GM18505 (cell line): ENCODE measurements around the gene ULK4.
A peak's percentile ranks its signal among the peaks of the same experiment; 100 is the strongest.

Source experiments
- ATAC-seq: cut with Tn5 transposase; IDR thresholded peaks from one replicate; pipeline ENCODE4 v1.9.1; 2021; ENCODE audit not compliant: unreplicated experiment
- POLR2A ChIP-seq: IDR thresholded peaks from 4 replicates; pipeline ENCODE4 v1.6.1; 2011; ENCODE audit warnings: borderline replicate concordance; ENCODE audit not compliant: insufficient read depth, insufficient read length; ENCODE audit errors: extremely low read depth

Gene ULK4

DNA sequence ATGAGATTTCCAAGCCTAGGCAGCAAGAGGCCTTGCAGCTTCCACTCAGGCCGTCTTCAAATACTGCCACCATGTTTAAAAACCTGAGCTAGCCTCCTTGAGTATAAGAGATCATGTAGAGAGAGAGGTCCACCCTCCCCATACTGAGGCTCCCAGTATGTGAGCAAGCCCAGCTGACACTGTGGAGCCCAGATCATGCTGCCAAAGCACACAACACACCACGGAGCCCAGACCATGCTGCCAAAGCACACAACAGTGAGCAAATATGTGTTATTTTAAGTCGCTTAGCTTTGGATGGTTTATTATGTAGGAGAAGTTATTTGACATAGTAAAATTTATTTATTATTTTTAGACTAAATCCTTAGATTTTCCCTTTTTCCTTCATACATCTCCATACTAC, 428.9 kb downstream of the ULK4 start:
- ATAC-seq, result no peak
- TF ChIP-seq POLR2A, result no peak

DNA sequence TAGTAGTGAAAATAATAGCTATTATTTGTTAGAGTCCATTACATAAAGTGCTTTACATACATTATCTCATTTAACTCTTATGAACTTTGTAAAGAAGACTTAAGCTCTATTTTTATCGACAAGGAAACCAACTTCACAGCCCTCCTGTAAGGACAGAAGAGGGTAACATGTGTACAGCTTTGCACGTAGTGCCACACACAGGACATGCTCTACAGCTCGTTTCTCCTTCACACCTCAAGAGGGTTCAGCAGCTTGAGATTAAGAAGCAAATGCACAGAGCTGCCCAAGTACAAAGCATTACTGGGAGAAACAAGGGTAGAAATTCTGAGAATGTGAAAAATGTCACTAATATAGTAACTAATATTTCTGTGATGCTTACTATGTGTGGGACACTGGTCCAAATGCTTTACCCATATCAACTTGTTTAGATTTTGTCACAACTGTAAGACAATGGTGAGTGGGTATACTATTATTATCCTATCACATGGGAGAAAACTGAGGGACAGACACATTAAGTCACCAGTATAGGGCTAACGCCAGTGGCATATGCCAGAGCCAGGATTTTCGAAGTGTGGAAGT, 434.8 kb downstream of the ULK4 start:
- TF ChIP-seq POLR2A, result no peak
- ATAC-seq, result no peak

DNA sequence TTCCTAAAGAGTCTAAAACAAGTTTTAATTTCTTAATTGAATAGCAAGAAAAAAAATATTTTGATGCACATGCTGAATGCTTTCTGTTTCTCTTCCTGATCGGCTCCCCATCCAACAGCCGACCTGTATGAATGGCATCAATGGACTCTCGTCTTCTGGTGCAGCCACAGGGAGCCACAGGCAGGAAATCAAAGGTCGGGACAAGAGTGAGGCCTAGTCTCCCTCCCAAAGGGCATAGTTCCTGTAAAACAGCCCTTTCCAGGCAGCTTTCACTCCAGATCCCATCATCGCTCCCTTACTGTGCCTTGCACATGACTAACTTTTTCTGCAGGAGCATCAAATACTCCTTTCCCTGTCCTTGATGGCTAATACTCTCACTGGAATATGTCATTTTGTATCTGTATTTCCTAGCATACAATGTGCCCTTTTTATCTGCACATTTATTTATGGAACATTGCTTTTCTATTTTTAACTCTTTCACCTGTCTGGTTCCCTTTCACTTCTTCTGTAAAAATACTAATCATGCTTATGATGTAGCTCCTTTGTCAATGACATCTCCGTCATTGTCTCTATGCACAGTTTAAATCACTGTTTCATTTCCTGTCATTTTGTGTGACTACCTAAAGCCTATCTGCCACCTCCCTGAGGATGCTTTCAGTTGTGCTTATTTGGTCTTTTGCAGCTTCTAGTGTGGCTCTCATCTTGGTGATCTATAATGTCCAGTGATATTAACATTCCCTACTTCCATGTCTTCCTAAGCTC, 436.4 kb downstream of the ULK4 start:
- no peak for TF ChIP-seq POLR2A
- peak; percentile 52 for ATAC-seq

DNA sequence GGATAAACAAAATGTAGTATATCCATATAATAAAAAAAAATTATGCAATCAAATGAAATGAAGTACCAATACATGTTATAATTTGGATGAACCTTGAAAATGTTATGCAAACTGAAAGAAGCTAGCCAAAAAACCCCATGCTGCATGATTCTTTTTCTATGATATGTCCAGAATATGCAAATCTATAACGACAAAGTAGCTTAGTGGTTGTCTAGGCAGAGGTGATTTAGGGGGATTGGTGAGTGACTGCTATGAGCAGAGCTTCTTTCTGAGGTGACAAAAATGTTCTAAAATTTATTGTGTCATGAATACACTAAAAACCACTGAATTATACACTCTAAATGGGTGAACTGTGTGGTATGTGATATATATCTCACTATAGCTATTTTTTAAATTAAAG, 438.0 kb downstream of the ULK4 start:
- no peak for TF ChIP-seq POLR2A
- no peak for ATAC-seq

DNA sequence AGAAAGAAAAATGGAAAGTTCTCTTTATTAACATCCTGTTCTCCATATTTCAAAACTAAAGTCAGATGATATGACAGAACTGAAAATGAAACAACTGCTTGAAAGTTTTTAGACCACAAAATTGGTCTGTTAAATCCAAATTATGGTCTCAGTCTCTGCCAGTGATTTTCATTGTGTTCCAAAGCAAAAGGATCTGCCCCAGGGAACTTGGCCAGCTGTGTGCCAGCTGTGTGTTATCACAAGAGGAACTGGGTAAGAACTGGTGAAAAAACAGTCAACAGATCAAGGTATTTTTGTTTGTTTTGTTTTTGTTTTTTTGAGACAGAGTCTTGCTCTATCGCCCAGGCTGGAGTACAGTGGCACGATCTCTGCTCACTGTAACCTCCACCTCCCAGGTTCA, 439.3 kb downstream of the ULK4 start:
- TF ChIP-seq POLR2A, result no peak
- peak; percentile 52 for ATAC-seq

DNA sequence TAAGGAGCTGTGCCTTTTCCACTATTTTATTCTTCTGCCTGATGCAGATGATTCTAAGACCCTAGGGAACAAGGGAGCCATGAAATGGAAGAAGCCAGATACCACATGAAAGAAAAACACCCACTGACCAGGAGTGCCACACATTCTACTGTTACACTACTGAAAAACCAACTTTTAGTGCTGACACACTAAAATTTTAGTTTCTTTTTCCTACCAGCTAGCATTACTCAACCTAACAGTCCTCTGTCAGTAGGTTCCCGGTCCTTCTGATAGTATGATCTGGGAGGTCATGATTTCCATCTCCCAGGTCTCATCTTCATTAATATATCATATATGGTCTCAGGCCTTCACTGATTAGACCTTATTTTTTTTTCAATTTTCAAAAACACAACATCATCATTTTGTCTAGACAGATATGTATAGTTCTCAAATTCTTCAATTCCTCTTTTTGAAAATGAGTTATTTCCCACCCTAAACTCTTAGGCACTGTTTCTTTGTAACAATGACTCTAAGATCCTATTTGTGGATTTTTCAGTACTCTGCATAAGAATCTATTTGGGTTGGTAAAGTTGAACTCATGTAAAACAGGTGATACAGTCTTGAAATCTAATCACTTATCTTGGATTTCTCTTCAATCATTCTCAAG, 440.8 kb downstream of the ULK4 start:
- no peak for TF ChIP-seq POLR2A
- ATAC-seq, result no peak

DNA sequence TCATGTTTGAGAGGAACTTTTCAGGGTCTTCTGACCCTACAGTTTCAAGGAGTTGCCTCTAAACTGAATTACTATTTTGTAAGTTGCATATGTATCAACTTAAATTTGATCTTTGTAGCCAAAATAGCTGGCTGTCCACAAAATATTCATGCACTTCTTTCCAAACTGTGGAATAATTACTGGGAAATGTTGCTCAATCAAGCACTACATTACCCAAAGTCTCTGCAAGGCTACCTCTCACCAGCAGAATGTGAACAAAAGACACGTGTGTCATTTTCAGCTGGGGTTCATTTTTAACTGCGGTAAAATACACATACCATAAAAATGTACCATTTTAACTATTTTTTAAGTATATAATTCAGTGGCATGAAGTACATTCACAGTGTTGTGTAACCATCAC, 442.2 kb downstream of the ULK4 start:
- TF ChIP-seq POLR2A, result no peak
- no peak for ATAC-seq

DNA sequence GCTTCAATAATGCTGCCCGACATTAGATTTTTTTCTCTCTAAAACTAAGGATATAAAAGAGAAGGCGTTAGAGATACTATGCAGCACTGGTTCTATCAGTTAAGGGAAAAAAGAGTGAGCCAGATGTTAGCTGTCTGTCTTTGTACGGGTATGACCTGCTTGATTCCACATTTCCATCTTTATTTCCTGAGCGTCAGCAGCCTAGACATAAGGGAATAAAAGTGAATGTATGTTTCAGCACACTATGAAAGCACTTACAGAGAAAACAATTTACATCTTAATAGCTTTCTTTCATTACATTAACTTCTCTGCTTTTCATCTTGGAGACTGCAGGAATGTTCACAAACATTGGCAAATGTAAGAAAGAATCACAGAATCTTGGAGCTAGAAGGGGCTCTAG, 443.3 kb downstream of the ULK4 start:
- ATAC-seq, result no peak
- TF ChIP-seq POLR2A, result no peak

DNA sequence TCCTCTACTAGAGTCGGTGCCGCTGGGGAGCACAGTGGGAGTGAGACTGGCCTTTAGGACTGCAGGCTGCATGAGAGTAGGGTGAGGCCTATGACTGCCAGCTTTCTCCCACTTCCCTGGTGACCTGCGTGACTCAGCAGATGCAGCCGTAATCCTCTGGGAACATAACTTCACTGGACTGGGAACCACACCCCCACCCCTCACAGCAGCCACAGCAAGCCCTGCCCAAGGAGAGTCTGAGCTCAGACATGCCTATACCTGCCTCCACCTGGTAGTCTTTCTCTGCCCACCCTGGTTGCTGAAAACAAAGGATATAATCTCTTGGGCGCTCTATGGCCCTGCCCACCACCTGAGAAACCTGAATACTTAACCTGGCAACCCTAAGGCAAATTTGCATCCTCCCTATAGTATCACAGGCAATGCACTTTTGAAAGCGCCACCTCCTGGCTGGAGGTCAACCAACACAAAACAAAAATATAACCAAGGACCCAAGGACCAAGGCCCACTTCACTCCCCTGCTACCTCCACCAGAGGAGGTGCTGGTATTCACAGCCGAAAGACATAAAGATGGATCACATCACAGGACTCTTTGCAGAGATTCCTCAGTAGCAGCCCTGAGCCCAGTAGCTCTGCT, 453.7 kb downstream of the ULK4 start:
- TF ChIP-seq POLR2A, result no peak
- no peak for ATAC-seq

DNA sequence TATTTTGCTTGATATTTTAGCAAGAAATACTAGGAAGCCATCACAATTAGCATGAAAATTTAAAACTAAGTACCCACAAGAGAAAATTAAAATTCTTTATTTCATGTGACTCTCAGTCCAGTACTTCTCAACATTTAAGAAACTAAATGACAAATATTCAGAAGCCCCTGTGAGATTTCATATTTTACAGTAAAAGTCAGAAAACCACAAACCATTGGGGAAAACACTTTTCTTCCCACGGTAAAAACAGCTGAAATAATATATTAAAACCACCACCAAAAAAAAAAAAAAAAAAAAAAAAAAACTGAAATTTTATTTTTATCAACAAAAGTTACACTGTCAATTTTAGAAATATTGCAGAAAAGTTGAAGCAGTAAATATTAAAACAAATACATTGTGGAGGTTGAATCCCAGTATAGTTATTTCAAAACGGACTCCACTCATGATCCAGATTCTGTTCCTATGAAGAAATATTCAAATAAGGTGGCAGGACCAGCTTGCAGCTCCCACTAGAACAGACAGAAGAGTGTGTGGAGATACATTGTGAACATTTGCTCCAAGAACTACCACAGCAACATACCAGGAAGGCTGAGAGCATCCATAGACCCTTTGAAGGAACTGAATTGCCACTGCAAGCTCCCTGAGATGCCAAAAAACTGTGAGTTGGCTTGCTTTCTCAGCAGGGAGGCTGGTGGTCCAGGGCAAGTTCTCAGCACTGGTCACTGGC, 454.4 kb downstream of the ULK4 start:
- ATAC-seq, result no peak
- TF ChIP-seq POLR2A, result no peak

DNA sequence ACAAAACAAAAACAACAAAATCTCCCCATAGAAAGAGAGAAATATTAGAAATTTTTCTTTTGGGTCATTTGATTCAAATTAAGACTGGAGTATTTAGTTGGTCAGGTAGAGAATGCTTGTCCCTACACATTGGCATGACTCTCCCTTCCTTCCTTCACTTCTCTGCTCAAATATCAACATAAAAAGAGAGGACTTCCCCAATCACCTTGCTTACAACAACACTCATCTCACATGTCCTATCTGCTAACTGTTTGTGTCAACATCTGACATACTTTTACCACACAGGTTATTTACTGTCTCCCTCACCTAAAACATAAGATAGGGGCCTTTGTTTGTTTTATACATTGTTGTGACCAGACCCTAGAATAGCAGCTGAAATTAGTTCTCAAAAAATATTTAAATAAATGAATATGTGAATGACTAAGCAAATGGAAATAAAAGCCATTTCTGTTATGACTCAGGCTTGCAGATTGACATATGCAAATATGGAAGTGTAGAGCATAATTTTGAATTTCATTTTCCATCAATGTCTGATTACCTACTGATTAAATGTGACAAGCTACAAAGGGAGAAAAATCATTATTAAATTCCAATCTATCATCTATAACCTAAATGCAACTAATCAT, 457.8 kb downstream of the ULK4 start:
- ATAC-seq, result no peak
- TF ChIP-seq POLR2A, result no peak

DNA sequence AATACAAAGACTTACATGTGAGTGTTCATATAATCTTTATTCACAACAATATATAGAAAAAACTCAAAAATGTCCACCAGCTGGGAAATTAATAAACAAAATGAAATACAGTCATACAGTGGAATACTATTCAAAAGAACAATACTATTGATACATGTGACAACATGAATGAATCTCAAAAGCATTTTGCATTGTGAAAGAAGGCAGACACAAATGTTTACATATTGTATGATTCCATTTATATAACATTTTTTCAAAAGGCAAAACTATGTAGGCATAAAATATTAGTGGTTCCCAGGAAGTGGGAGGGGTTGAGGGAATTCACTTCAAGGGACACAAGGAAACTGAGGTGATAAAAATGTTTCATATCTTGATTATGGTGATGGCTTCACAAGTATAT, 459.4 kb downstream of the ULK4 start:
- TF ChIP-seq POLR2A, result no peak
- ATAC-seq, result no peak

DNA sequence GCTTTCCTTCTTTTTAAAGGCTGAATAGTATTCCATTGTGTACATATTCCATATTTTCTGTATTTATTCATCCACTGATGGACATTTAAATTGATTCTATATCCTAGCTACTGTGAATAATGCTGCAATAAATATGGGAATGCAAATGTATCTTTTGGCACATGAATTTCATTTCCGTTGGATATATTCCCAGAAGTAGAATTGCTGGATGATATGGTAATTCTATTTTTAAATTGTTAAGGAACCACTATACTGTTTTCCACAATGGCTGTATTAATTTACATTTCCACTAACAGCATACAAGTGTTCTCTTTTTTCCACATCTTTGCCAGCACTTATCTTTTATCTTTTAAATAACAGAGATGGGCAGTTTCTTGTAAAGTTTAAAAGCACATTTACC, 459.9 kb downstream of the ULK4 start:
- TF ChIP-seq POLR2A, result no peak
- no peak for ATAC-seq
